T-helper 2 cell (primary cell): Measurements from ENCODE around the gene PPTC7.
"Not testable (repeated sequence)": the region's sequence is repeated elsewhere in the genome, so short reads cannot be mapped to it uniquely, and the experiment has no call there.

Experiments used
- DNase-seq, 5 experiments: peaks; one replicate each; pipeline versions ENCODE4 v3.0.0 to v3.0.0-alpha.2; 2012 to 2022

The PPTC7 gene

GRCh38 chr12:110585231-110585799 lies 2.2 kb upstream of the PPTC7 start:
- DNase-seq: peak in 1 of 5 experiments; percentile 78

- DNase-seq: peak; percentile 62 to 75 (median 67)
These were observed 612 bp downstream of the PPTC7 start for GRCh38 chr12:110582276-110583136.

GRCh38 chr12:110581931-110582275 lies 1.2 kb downstream of the PPTC7 start:
- no peak for DNase-seq

GRCh38 chr12:110579535-110580253 lies 3.4 kb downstream of the PPTC7 start:
- peak in 1 of 5 experiments; percentile 31 for DNase-seq

GRCh38 chr12:110578694-110579534 lies 4.2 kb downstream of the PPTC7 start:
- peak in 1 of 5 experiments; percentile 29 for DNase-seq

- peak in 1 of 5 experiments; percentile 88 for DNase-seq
These were observed 5.0 kb downstream of the PPTC7 start for GRCh38 chr12:110577864-110578693.

GRCh38 chr12:110576504-110576903 lies 6.6 kb downstream of the PPTC7 start:
- no peak for DNase-seq

- no peak for DNase-seq
These were observed 7.8 kb downstream of the PPTC7 start for GRCh38 chr12:110575326-110575725.

GRCh38 chr12:110574717-110575230 lies 8.3 kb downstream of the PPTC7 start:
- not testable (repeated sequence) for DNase-seq

GRCh38 chr12:110574044-110574443 lies 9.1 kb downstream of the PPTC7 start:
- DNase-seq: no peak

- DNase-seq: not testable (repeated sequence)
These were observed 12.3 kb downstream of the PPTC7 start for GRCh38 chr12:110570798-110571197.

GRCh38 chr12:110569838-110570237 lies 13.3 kb downstream of the PPTC7 start:
- DNase-seq: not testable (repeated sequence)

GRCh38 chr12:110568752-110569151 lies 14.4 kb downstream of the PPTC7 start:
- DNase-seq: no peak

- no peak for DNase-seq
These were observed 16.1 kb downstream of the PPTC7 start for GRCh38 chr12:110566993-110567392.

- DNase-seq: no peak
These were observed 16.9 kb downstream of the PPTC7 start for GRCh38 chr12:110565894-110566871.

GRCh38 chr12:110564471-110564991 lies 18.6 kb downstream of the PPTC7 start:
- no peak for DNase-seq

- DNase-seq: no peak
These were observed 19.2 kb downstream of the PPTC7 start for GRCh38 chr12:110563702-110564470.

GRCh38 chr12:110562386-110562785 lies 20.7 kb downstream of the PPTC7 start:
- DNase-seq: peak in 3 of 5 experiments; percentile 32 to 83 (median 50)
